SK-N-SH (cell line): ENCODE data around the gene SLC25A51. TPM values are rescaled to one million over a fixed set of nuclear protein-coding genes. Genes with fewer than 3 reads are reported as not detected.

ENCODE experiments used
- CTCF ChIA-PET: fragments of 300-600, 350-600 bp; formaldehyde crosslinking; extraction: SDS; loops from one replicate; lab custom pipeline; 2021; lab: Yijun Ruan, JAX
- POLR2A ChIA-PET: fragments of 350-600 bp; sonication (Branson Sonifier 250); formaldehyde crosslinking; extraction: SDS; loops from one replicate; lab custom pipeline; 2020; ENCODE audit warnings: antibody characterized with exemption, inconsistent platforms; lab: Yijun Ruan, JAX
- DNase-seq: peaks from one replicate; pipeline ENCODE4 v3.0.0; 2012
- H2AFZ ChIP-seq: fragments of 200-600 bp; sonication (generic); 2 replicates; pipeline ENCODE4 v1.8.1; 2016; ENCODE audit warnings: antibody characterized with exemption, mild to moderate bottlenecking, low read depth
- H3F3A ChIP-seq: fragments of 200-600 bp; sonication (generic); replicated peaks from 2 replicates; pipeline ENCODE3; 2016; ENCODE audit warnings: antibody characterized with exemption, mild to moderate bottlenecking; ENCODE audit not compliant: insufficient read depth
- H3K27ac ChIP-seq, 2 experiments: fragments of 200-500 bp in 1 of 2; fragments of 200-600 bp in 1 of 2; sonication (Bioruptor generic) in 1 of 2; sonication (generic), shearing (Covaris generic) in 1 of 2; 2 replicates each; pipeline versions ENCODE4 v1.5.1 to v1.6.1; 2014 to 2016; ENCODE audit warnings: low read depth in 2 of 2, inconsistent platforms in 1 of 2, low read length in 1 of 2, mild to moderate bottlenecking in 1 of 2, mixed read lengths in 1 of 2
- H3K27me3 ChIP-seq: fragments of 200-600 bp; sonication (generic), shearing (Covaris generic); 2 replicates; pipeline ENCODE4 v1.6.1; 2016; ENCODE audit warnings: mixed run types; ENCODE audit not compliant: insufficient read depth
- H3K36me3 ChIP-seq, 2 experiments: fragments of 200-500 bp in 1 of 2; fragments of 200-600 bp in 1 of 2; sonication (Bioruptor generic) in 1 of 2; sonication (generic) in 1 of 2; replicated peaks in 1 of 2; 2 replicates each; pipeline versions ENCODE3 to v1.5.1; 2014 to 2016; ENCODE audit warnings: low read length in 1 of 2, mild to moderate bottlenecking in 1 of 2; ENCODE audit not compliant: insufficient read depth in 2 of 2, control insufficient read depth in 1 of 2
- H3K4me1 ChIP-seq, 2 experiments: fragments of 200-500 bp in 1 of 2; fragments of 200-600 bp in 1 of 2; sonication (Bioruptor generic) in 1 of 2; sonication (generic), shearing (Covaris generic) in 1 of 2; 2 replicates each; pipeline versions ENCODE4 v1.5.1 to v1.6.1; 2014 to 2016; ENCODE audit warnings: low read depth in 1 of 2, low read length in 1 of 2, mixed run types in 1 of 2; ENCODE audit not compliant: insufficient read depth in 2 of 2, control insufficient read depth in 1 of 2
- H3K4me2 ChIP-seq: fragments of 200-600 bp; sonication (generic), shearing (Covaris generic); 2 replicates; pipeline ENCODE4 v1.6.1; 2017; ENCODE audit warnings: mixed run types
- H3K4me3 ChIP-seq, 2 experiments: fragments of 200-500 bp in 1 of 2; fragments of 200-600 bp in 1 of 2; sonication (Bioruptor generic) in 1 of 2; sonication (generic), shearing (Covaris generic) in 1 of 2; 2 replicates each; pipeline versions ENCODE4 v1.5.1 to v1.8.1; 2014 to 2016; ENCODE audit warnings: low read depth in 2 of 2, inconsistent platforms in 1 of 2, low read length in 1 of 2, mild to moderate bottlenecking in 1 of 2, mixed read lengths in 1 of 2, moderate library complexity in 1 of 2
- H3K79me2 ChIP-seq: fragments of 200-600 bp; sonication (generic); 2 replicates; pipeline ENCODE4 v1.8.1; 2017; ENCODE audit warnings: mild to moderate bottlenecking; ENCODE audit not compliant: insufficient read depth
- H3K9ac ChIP-seq: fragments of 200-600 bp; sonication (generic); 2 replicates; pipeline ENCODE4 v1.6.1; 2017; ENCODE audit warnings: mixed run types
- H3K9me2 ChIP-seq: fragments of 200-600 bp; sonication (generic); 2 replicates; pipeline ENCODE4 v1.6.1; 2017; ENCODE audit warnings: mixed run types
- H3K9me3 ChIP-seq: fragments of 200-600 bp; sonication (generic); 2 replicates; pipeline ENCODE4 v1.6.1; 2017; ENCODE audit warnings: mixed run types, mild to moderate bottlenecking, moderate library complexity
- H4K20me1 ChIP-seq: fragments of 200-600 bp; sonication (generic); 2 replicates; pipeline ENCODE4 v1.6.1; 2017; ENCODE audit warnings: mild to moderate bottlenecking, mixed run types; ENCODE audit not compliant: insufficient read depth
- ELF1 ChIP-seq: IDR thresholded peaks from 2 replicates; pipeline ENCODE4 v1.4.0; 2012
- EZH2phosphoT487 ChIP-seq: fragments of 200-600 bp; sonication (generic); IDR thresholded peaks from 2 replicates; pipeline ENCODE4 v1.6.1; 2017; ENCODE audit warnings: low read depth, mixed run types, mild to moderate bottlenecking, antibody characterized with exemption, moderate library complexity, borderline replicate concordance
- FOXJ3 ChIP-seq: sonication (generic); formaldehyde crosslinking; IDR thresholded peaks from 2 replicates; pipeline ENCODE4 v1.5.1; 2020; ENCODE audit warnings: mild to moderate bottlenecking, missing genetic modification reagents
- GABPA ChIP-seq: IDR thresholded peaks from 2 replicates; pipeline ENCODE4 v1.4.0; 2012; ENCODE audit warnings: low read depth, mild to moderate bottlenecking
- GATA2 ChIP-seq: sonication (generic); formaldehyde crosslinking; IDR thresholded peaks from 2 replicates; pipeline ENCODE4 v1.5.0; 2020; ENCODE audit warnings: mild to moderate bottlenecking, missing genetic modification reagents
- JUND ChIP-seq: IDR thresholded peaks from 2 replicates; pipeline ENCODE4 v1.4.0; 2012
- MEF2A ChIP-seq: IDR thresholded peaks from 2 replicates; pipeline ENCODE4 v1.4.0; 2012; ENCODE audit warnings: low read depth, borderline replicate concordance
- NFIC ChIP-seq: IDR thresholded peaks from 2 replicates; pipeline ENCODE4 v1.4.0; 2012; ENCODE audit warnings: borderline replicate concordance
- NRF1 ChIP-seq: IDR thresholded peaks from 2 replicates; pipeline ENCODE4 v1.6.1; 2012; ENCODE audit warnings: low read depth, mild to moderate bottlenecking, low read length
- PBX3 ChIP-seq: IDR thresholded peaks from 2 replicates; pipeline ENCODE4; 2012
- POLR2AphosphoS5 ChIP-seq: IDR thresholded peaks from 2 replicates; pipeline ENCODE4 v1.6.1; 2012; ENCODE audit warnings: low read depth, low read length
- RCOR1 ChIP-seq: fragments of 150-350 bp; IDR thresholded peaks from 2 replicates; pipeline ENCODE4 v1.6.1; 2017; ENCODE audit warnings: antibody characterized with exemption, low read length
- RFX5 ChIP-seq: IDR thresholded peaks from 2 replicates; pipeline ENCODE4 v1.6.1; 2012; ENCODE audit warnings: mild to moderate bottlenecking, improper control_type of control experiment, low read length
- SMC3 ChIP-seq: IDR thresholded peaks from 2 replicates; pipeline ENCODE4 v1.6.1; 2012; ENCODE audit warnings: low read depth, low read length, improper control_type of control experiment
- TCF12 ChIP-seq: IDR thresholded peaks from 2 replicates; pipeline ENCODE4 v1.4.0; 2012
- WGBS: methylation state at CpG from one replicate; pipeline ENCODE4 v1.1.6; 2017; ENCODE audit warnings: low lambda C conversion rate; 5-methylcytosine and 5-hydroxymethylcytosine counted together
- polyA plus RNA-seq, 3 experiments: library from polyadenylated mRNA; depleted of rRNA; stranded (reverse); fragments of >200 nt; gene quantifications; 2 replicates each; pipeline ENCODE4 v1.2.3, GENCODE V29; 2012
- TF ChIP-seq, protein P1 (sequence below): IDR thresholded peaks from 2 replicates; pipeline ENCODE4 v1.4.0; 2012; ENCODE audit warnings: low read depth, borderline replicate concordance
- TF ChIP-seq, protein P2 (sequence below): IDR thresholded peaks from 2 replicates; pipeline ENCODE4 v1.4.0; 2012; ENCODE audit warnings: low read depth
- TF ChIP-seq, protein P3 (sequence below): IDR thresholded peaks from 2 replicates; pipeline ENCODE4 v1.6.1; 2012; ENCODE audit warnings: mild to moderate bottlenecking, low read depth, low read length, moderate library complexity
- TF ChIP-seq, protein P4 (sequence below): fragments of 150-350 bp; IDR thresholded peaks from 2 replicates; pipeline ENCODE4 v1.6.1; 2017; ENCODE audit warnings: antibody characterized with exemption, low read length, low read depth, borderline replicate concordance

SLC25A51 gene
- polyA plus RNA-seq, 1 of the 3 experiments (the other 2 are of a cell fraction): 13.3 TPM

DNA sequence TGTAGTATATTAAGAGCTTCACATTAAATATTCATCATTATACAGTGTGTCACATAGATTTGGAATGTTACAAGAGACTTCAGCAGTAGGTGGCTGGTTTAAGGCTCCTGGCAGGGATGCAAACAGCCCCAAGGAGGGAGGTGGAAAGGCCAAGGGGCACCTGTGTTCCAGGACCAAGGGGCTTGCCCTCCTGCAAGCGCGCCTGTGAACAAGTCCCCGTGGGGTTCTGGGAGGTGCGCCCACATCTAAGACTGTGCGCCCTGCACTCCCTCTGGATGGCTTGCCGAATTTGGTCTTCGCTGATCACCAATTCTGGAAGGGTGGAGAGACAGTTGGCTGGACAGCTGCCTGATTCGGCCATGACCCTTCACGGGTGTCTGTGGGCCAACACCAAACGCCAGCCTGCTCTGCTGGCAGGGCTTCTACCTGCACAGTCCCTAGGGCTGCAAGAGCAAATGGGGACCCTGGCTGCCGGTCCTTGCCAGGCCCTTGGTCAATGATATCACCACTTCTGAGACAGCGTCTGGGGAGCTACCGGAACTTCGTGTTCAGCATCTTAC lies 12.1 kb upstream of the SLC25A51 start:
- DNase-seq: no peak
- no peaks in the 10 kb centered on the region for H3K9me3 ChIP-seq
- ChIA-PET POLR2A (no interaction called here), CTCF (interaction anchor here (1.1 to 6.7 kb wide), 9 partner anchors 9 to 456 kb away, joined by 3 to 124 read pairs (median 14); partner anchors contain the start of gene SHB)
- no peak overlapping the region for H2AFZ ChIP-seq
- no peaks in the 10 kb centered on the region for H3K9me2 ChIP-seq
- no peak overlapping the region for H3K27ac ChIP-seq
- no peaks in the 10 kb centered on the region for H4K20me1 ChIP-seq
- no peak overlapping the region for H3K4me3 ChIP-seq
- WGBS: 98% methylated on average over 10 of the region's 14 CpGs
- H3F3A ChIP-seq: peaks cover 12% of the 10 kb centered on the region
- no peak for TF ChIP-seq JUND
- peaks cover 5 to 12% of the 10 kb centered on the region in 2 experiments; a peak in 1 of 4 replicates for H3K4me1 ChIP-seq
- H3K9ac ChIP-seq: no peak overlapping the region
- no peak overlapping the region for H3K4me2 ChIP-seq
- no peaks in the 10 kb centered on the region for H3K79me2 ChIP-seq
- peaks cover 10 to 36% of the 10 kb centered on the region in 2 experiments for H3K36me3 ChIP-seq
- H3K27me3 ChIP-seq: no peaks in the 10 kb centered on the region

GRCh38 chr9:37914701-37915358 lies 10.9 kb upstream of the SLC25A51 start:
- CTCF ChIA-PET: interaction anchor here (0.7 to 6.7 kb wide), 39 partner anchors 7 to 517 kb away, joined by 3 to 124 read pairs (median 11); partner anchors contain the start of genes SHB and SLC25A51
- TF ChIP-seq GABPA: no peak
- TF ChIP-seq GATA2 (CRISPR knock-in tag): no peak
- TF ChIP-seq, protein P1, sequence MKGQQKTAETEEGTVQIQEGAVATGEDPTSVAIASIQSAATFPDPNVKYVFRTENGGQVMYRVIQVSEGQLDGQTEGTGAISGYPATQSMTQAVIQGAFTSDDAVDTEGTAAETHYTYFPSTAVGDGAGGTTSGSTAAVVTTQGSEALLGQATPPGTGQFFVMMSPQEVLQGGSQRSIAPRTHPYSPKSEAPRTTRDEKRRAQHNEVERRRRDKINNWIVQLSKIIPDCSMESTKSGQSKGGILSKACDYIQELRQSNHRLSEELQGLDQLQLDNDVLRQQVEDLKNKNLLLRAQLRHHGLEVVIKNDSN: no peak
- TF ChIP-seq PBX3: no peak
- no peak for TF ChIP-seq FOXJ3 (CRISPR knock-in tag)
- TF ChIP-seq SMC3: no peak
- no peak for TF ChIP-seq NFIC
- no peak for TF ChIP-seq RFX5
- TF ChIP-seq MEF2A: no peak
- TF ChIP-seq EZH2phosphoT487: no peak
- TF ChIP-seq, protein P2, sequence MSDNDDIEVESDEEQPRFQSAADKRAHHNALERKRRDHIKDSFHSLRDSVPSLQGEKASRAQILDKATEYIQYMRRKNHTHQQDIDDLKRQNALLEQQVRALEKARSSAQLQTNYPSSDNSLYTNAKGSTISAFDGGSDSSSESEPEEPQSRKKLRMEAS: no peak
- TF ChIP-seq RCOR1: no peak
- TF ChIP-seq TCF12: no peak
- TF ChIP-seq, protein P3, sequence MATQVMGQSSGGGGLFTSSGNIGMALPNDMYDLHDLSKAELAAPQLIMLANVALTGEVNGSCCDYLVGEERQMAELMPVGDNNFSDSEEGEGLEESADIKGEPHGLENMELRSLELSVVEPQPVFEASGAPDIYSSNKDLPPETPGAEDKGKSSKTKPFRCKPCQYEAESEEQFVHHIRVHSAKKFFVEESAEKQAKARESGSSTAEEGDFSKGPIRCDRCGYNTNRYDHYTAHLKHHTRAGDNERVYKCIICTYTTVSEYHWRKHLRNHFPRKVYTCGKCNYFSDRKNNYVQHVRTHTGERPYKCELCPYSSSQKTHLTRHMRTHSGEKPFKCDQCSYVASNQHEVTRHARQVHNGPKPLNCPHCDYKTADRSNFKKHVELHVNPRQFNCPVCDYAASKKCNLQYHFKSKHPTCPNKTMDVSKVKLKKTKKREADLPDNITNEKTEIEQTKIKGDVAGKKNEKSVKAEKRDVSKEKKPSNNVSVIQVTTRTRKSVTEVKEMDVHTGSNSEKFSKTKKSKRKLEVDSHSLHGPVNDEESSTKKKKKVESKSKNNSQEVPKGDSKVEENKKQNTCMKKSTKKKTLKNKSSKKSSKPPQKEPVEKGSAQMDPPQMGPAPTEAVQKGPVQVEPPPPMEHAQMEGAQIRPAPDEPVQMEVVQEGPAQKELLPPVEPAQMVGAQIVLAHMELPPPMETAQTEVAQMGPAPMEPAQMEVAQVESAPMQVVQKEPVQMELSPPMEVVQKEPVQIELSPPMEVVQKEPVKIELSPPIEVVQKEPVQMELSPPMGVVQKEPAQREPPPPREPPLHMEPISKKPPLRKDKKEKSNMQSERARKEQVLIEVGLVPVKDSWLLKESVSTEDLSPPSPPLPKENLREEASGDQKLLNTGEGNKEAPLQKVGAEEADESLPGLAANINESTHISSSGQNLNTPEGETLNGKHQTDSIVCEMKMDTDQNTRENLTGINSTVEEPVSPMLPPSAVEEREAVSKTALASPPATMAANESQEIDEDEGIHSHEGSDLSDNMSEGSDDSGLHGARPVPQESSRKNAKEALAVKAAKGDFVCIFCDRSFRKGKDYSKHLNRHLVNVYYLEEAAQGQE: no peak
- TF ChIP-seq NRF1: no peak
- no peak for TF ChIP-seq POLR2AphosphoS5
- no peak for TF ChIP-seq ELF1
- TF ChIP-seq, protein P4, sequence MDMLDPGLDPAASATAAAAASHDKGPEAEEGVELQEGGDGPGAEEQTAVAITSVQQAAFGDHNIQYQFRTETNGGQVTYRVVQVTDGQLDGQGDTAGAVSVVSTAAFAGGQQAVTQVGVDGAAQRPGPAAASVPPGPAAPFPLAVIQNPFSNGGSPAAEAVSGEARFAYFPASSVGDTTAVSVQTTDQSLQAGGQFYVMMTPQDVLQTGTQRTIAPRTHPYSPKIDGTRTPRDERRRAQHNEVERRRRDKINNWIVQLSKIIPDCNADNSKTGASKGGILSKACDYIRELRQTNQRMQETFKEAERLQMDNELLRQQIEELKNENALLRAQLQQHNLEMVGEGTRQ: no peak

More at GRCh38 chr9:37914701-37915358, 10.9 kb upstream of the SLC25A51 start:
- no peak overlapping the region for H3K27ac ChIP-seq
- DNase-seq: no peak
- 96% methylated on average over 9 of the region's 11 CpGs for WGBS
- no peaks in the 10 kb centered on the region for H3K9me3 ChIP-seq
- no peak overlapping the region for H3K4me2 ChIP-seq
- peaks cover 16% of the 10 kb centered on the region for H3F3A ChIP-seq
- POLR2A ChIA-PET: no interaction called here
- peaks cover 11 to 35% of the 10 kb centered on the region in 2 experiments for H3K36me3 ChIP-seq
- no peaks in the 10 kb centered on the region for H3K9me2 ChIP-seq
- peaks cover 5 to 7% of the 10 kb centered on the region in 2 experiments; a peak in 1 of 4 replicates for H3K4me1 ChIP-seq
- H3K4me3 ChIP-seq: no peak overlapping the region
- no peaks in the 10 kb centered on the region for H3K79me2 ChIP-seq
- H3K27me3 ChIP-seq: no peaks in the 10 kb centered on the region
- H3K9ac ChIP-seq: no peak overlapping the region
- H4K20me1 ChIP-seq: no peaks in the 10 kb centered on the region
- H2AFZ ChIP-seq: no peak overlapping the region
